Measurements from ENCODE around the gene ATRNL1.

DNA sequence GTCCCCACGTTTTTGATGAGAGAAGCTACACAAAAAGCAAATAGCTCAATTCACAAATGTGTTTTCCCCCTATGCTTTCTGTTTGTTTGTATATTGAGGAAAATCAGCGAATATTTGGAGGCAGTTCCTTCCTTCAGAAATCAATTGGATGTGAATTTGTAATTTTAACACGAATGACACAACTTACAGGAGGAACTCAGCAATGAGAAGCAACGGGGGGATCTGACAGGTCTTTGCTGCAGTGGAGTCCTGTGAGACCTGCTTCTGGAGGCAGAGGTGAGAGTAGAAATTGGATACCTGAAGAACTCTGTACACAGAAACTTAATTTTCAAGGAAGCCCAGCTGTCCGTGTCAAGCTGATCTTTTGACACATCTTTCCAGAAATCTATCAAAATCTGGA lies 809.4 kb downstream of the ATRNL1 start:
- no peak for TF ChIP-seq POLR2A (IDR thresholded peaks at IDR 0.05)
- TF ChIP-seq, protein P1, sequence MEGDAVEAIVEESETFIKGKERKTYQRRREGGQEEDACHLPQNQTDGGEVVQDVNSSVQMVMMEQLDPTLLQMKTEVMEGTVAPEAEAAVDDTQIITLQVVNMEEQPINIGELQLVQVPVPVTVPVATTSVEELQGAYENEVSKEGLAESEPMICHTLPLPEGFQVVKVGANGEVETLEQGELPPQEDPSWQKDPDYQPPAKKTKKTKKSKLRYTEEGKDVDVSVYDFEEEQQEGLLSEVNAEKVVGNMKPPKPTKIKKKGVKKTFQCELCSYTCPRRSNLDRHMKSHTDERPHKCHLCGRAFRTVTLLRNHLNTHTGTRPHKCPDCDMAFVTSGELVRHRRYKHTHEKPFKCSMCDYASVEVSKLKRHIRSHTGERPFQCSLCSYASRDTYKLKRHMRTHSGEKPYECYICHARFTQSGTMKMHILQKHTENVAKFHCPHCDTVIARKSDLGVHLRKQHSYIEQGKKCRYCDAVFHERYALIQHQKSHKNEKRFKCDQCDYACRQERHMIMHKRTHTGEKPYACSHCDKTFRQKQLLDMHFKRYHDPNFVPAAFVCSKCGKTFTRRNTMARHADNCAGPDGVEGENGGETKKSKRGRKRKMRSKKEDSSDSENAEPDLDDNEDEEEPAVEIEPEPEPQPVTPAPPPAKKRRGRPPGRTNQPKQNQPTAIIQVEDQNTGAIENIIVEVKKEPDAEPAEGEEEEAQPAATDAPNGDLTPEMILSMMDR (IDR thresholded peaks at IDR 0.05) = no peak
- no peak for TF ChIP-seq POLR2AphosphoS5 (IDR thresholded peaks at IDR 0.05; ENCODE audit: insufficient read depth in 1 of 2, low read depth in 1 of 2)
